ENCODE measurements around the gene ITPRIPL2.
A peak's percentile ranks its signal among the peaks of the same experiment; 100 is the strongest.

ITPRIPL2 gene

DNA sequence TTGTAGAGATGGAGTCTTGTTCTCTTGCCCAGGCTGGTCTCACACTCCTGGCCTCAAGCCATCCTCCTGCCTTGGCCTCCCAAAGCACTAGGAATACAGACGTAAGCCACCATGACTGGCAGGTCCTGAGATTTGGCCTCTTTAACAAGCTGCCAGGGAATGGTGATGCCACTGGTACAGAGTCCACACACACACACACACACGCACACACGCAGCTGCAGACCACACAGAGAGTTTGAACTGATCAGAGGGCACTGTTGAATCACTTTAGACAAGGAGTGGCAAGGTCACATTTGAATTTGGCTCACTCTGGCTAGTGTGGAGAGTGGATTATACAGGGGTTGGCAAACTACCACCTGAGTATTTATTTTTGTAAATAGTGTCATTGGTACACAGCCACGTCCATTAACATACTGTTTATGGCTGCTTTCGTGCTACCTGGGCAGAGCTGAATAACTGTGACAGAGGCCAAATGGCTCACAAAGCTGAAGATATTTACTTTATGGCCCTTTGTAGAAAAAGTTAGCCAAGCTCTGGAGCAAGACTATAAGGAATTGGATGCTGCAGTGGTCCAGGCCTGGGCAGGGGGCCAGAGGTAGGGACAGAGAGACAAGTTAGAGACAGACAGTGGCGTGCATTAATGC is 9.9 kb downstream of the ITPRIPL2 start:
- no peak for DNase-seq

DNA sequence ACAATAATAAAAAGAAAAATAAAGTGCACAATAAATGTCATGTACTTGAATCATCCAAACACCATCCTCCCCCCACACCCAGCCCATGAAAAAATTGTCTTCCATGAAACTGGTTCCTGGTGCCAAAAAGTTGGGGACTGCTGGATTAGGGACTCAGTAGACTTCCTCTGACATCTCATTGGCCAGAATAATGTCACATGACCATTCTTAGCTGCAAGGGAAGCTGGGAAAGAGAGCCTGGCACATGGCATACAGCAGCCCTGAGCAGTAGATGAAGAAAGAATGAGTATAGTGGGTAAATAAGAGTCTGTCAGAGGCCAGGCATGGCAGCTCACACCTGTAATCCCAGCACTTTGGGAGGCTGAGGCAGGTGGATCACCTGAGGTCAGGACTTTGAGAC is 12.5 kb downstream of the ITPRIPL2 start:
- no peak for DNase-seq

DNA sequence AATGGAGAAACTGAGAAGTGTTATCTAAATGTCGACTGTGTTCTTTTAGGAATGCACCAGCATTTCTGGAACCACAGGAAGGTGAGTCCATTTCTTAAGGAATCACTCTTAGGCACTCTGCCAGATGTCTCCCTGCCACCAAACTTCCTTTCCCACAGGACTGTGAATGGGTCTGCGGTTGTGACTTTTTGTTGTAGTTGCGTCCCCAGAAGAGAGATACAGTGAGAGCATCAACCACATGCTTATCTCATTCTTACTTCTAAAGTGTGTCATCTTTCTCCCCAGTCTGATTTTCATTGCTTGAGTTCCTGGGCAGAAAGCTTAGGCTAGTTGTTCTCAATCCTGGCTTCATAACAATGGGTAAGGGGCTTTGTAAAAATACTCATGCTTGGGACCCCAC is 13.4 kb downstream of the ITPRIPL2 start:
- DNase-seq, result no peak

DNA sequence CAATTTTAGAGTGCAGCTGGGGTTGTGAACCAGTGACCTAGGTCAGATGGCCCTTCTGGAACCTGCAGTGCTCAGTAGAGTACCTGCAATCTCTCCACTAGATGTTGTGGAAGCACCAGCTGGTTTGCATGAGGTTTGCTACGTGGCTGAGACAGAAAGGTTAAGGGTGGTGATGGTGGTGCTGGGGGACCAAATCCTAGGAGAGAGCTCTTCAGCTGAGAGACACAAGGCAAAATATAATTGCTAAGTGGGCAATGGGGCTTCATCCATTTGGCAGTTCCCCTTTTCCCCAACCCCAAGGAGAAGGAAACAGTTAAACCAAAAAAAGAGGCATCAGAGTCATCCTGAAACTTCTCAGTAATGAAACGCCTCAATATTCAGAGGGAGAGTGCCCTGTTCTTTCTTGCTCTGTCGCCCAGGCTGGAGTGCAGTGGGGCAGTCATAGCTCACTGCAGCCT is 13.9 kb downstream of the ITPRIPL2 start:
- no peak for DNase-seq

DNA sequence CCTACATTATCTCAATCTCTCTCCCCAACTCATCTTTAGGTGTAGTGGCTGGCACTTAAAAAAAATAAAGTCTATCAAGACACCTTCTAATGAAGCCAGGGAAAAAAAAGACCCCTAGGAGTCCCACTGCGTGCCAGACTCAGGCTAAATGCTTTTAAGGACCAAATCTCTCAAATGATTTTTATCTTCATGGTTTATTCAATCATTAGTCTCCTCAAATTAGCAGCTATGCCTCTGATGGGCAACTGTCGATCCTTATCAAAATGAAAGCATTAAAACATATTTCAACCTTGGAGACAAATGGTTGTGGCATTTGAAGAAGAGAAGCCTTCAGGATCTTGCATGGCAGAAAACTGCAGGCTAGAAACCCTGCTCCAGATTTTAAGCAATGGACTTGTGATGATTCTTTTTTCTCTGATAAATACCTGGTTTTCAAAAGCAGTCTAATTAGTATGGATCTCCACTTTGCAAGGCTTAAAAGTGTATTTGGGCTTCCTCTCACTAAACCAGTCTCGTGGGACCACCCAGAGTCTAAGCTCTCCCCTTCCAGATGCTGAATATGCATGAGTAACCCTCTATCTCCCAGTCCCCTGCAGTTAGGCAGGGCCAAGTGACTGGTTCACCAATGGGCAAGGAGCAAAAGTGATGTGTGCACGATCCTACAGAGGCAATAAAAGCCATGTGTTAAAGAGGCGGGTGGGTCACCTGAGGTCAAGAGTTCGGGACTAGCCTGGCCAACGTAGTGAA is 14.9 kb downstream of the ITPRIPL2 start:
- no peak for DNase-seq

DNA sequence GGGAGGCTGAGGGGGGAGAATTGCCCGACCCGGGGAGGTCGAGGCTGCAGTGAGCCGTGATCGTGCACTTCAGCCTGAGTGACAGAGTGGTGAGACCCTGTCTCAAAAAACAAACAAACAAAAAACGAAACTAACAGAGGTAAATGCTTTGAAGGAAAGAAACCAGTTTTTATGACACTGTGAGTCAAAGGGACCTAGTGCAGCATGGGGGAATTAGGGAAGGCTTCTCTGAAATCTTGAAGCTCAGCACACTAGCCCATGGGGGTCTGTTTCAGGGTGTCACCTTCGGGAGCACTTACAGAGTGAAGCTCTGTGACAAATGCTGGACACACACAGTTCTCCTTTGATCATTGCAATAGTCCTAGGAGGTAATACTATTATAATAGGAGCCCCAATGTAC is 16.6 kb downstream of the ITPRIPL2 start:
- no peak for DNase-seq

DNA sequence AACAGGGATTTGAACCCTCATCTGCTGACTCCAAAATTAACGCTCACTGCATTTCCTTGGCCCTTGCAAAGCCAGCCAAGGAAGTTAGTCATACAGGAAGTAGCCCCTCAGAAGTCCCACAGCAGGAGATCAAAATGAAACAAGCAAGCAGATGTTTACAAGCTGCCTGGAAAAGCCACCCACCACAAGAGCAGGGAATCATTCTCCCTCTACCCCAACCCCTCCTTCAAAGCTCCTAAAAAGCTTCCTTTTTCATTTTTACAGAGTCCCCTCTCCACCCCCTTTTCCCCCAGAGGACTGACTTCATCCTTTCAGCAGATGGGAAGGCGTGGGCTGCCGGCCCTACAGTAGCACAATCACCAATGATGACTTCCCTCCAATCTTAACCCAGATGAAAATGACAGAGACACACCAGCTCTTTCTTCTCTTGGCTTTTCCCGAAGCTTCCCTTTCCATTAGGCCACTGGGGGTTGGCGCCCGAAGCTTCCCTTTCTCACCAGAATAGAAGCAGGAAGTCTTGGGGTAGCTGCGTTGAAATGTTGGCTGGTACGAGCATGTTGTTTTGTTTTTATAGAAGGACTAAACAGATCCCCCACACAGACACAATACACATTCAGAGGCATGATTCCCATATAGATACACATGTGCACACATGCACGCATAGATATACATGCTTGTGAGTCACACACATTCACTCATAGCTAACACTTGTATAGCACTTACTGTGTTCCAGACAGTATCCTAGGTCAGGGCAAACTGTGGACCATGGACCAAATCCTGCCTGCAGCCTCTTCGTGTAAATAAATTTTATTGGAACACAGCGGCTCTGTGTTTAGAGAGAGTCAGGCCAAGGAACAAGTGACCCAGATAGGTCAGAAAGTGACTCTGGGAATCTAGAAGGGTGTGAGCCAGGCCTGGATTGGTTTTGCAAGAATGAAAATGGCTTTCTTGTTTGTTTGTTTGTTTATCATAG is 17.4 kb downstream of the ITPRIPL2 start:
- DNase-seq, result peak; percentile 81

DNA sequence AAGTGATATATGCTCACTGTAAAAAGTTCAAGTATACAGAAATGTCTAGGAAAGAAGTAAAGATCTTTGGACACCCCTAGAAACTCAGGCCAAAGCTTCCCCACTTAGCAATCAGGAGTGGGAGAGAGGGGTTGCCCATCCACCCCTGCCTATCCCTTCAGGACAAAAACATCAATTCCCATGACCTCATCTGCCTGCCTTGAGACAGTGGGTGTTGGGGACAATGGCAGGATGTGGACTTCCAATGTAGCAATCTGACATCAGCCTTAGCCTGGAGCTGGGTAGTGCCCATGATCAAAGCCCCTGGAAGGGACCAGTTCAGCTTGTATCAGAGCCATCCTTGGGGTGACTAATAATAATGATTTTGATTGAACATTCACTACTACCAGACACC is 18.1 kb downstream of the ITPRIPL2 start:
- no peak for DNase-seq

DNA sequence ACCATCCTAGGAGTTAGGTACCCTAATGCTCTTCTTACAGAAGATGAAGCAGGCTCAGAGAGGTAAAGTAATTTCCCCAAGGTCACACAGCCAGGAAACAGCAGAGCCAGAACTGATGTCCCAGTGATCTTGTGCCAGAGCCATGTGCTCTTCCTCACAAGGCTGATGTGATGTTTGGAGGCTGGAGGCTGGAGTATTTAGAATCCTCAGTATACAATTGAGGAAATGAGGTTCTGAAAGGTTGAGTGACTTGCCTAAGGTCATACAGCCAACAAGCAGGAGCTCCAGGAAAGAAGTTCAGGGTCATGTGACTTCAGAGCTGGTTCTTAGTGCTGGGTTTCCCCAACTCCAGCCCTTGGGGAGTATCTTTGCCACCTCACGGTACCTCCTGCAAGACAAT is 18.5 kb downstream of the ITPRIPL2 start:
- DNase-seq, result no peak

DNA sequence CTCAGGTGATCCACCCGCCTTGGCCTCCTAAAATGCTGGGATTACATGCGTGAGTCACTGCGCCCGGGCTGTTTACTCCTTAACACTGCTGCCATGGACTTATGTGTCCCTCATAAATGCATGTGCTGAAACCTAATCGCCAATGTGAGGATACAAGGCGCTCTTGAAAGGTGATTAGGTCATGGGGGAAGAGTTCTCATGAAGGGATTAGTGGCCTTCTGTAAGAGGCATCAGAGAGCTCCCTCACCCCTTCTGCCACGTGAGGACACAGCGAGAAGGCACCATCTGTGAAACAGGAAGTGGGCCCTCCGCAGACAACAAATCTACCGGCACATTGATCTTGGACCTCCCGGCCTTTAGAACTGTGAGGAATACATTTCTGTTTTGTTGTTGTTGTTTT is 19.1 kb downstream of the ITPRIPL2 start:
- DNase-seq, result no peak

DNA sequence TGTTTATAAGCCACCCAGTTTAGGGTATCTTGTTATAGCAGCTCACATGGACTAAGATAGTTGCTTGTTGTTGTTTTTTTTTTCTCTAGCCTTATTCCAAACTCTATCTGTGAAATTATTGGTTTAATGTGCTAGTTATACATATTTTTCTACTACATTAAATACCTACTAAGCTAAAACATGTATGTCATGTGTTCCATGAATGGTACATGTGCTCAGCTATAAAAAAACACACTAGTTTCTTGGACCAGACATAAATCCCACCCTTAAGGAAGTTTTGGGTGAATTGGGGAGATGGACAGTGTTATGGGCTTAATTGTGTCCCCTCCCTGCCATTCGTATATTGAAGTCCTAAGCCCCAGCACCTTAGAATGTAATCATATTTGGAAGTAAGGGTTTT is 19.8 kb downstream of the ITPRIPL2 start:
- no peak for DNase-seq

DNA sequence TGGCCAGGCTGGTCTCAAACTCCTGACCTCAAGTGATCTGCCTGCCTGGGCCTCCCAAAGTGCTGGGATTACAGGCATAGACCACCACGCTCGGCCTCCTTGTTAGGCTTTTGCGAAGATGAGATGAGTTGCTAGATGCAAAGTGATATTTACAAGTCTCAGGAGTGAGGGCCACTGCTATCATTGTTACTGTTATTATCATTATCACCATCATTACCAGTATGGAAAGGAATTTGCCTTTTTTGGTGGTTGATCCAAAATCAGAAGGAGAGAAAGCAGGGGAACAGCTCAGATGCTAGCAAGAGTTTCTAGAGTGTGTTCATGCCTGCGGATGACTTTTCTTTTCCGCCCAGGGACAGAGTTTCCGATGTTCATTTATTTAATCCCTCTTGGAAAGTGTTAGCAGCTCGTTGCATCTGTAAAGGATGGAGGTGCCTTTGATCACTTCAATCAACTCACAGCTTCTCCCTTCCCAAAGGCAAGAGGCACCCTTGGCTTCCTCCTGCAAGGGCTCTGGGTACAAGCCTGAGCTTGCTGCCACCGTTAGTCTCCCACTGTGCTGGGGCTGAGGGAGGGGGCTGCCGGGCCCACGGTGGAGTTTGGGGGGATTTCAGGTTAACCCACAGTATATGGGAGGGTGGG is 21.6 kb downstream of the ITPRIPL2 start:
- no peak for DNase-seq

DNA sequence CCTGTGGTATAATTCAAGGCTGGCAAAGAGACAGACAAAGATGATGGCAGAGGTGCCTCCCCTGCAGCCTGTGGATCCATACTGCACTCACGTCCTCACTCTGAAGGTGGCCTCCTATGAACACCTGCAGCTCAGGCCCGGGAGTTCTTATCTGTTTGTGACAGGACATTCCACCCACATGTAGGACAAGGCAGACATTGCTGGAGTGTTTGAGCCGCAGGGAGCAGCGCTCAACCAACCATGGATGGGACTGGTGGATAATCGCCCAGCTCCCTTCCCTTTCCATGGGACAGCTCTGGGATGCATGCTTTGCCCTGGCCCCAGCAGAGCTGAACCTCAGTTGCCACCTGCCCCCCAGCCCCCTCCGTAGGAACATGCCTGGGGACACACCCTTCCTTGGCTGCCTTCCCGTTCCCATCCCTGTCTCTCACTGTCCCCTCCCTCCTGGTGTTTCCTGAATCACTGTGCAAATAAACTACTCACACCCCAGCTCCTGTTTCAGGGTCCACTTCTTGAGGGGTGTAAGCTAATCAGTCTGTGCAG is 22.2 kb downstream of the ITPRIPL2 start:
- DNase-seq, result no peak

DNA sequence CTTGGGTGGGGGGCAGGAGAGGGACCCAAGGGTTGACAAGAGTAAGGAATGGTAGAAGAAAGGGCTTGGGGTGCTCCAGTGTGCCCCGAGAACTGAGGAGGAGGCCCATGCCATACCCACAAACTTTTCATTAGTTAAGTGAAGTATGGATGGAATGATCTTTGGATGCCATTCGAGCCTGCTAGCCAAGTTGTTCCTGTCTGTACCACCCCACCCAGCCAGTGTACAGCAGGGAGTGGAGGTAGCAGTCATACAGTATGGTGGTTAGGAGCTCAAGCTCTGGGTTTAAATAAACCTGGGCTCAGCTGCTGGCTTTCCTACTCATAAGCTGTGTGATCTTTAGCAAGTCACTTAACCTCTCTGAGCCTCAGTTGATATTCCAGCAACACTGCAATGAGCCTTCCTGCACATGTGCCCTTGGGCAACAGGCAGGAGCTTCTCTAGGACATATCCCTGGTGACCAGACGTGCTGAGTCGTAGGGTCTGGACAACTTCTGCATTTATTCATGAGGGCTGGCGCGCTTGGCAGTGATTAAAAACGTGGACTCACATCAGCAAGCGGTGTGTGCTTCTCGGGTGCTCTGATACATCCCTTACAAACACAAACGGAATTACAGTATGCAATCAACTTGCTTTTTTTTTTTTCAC is 22.9 kb downstream of the ITPRIPL2 start:
- peak; percentile 25 for DNase-seq

DNA sequence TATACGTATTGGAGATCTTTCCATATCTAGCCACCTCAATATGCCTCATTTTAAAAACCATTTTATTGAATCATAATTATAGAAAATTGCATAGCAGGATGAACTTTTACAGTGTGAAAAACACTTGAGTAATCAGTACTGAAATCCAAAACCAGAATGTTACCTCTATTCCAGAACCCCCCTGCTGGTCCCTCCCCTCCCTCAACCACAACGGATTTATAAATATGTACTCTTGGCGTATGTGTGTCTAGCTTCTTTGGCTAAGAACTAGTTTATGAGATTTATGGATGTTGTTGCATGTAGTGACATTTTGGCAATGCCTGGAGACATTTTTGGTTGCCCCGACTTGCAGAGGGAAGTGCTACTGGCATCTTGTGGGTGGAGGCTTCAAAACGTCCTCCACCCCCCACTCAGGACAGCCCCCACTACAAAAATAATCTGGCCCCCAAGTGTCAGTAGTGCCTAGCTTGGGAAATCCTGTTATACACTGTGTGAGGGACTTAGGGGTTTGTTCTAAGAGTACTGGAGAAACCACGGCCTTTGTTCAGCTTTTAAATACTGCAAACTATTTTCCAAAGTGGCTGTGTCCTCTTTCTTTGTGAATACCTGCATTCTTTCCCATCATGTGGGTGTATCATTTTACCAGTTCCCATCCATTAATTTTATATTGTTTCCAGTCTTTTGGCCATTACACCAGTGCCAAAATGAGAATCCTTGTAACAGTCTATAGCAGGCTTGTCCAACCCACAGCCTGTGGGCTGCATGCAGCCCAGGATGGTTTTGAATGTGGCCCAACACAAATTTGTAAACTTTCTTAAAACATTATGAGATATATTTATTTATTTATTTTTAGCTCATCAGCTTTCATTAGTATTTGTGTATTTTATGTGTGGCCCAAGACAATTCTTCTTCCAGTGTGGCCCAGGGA is 23.7 kb downstream of the ITPRIPL2 start:
- DNase-seq, result peak; percentile 56

DNA sequence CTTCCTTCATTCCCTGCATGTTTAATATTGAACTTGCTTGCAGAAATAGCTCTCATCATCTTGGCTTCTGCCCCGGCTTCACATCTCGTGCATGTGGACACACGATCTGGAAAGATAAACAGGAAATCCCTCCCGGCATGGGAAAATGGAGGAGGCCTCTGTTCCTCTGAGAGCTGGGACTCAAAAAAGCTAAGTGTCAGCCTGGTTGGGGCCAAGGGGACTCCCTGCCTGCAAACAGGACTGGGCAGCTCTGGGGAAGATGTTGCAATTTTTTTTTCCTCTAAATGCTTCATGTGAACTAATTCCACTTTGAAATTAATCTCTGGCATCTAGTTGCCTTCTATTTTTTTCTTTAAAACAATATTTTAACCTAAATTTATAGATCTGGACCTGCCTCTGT is 24.8 kb downstream of the ITPRIPL2 start:
- peak; percentile 50 for DNase-seq

DNA sequence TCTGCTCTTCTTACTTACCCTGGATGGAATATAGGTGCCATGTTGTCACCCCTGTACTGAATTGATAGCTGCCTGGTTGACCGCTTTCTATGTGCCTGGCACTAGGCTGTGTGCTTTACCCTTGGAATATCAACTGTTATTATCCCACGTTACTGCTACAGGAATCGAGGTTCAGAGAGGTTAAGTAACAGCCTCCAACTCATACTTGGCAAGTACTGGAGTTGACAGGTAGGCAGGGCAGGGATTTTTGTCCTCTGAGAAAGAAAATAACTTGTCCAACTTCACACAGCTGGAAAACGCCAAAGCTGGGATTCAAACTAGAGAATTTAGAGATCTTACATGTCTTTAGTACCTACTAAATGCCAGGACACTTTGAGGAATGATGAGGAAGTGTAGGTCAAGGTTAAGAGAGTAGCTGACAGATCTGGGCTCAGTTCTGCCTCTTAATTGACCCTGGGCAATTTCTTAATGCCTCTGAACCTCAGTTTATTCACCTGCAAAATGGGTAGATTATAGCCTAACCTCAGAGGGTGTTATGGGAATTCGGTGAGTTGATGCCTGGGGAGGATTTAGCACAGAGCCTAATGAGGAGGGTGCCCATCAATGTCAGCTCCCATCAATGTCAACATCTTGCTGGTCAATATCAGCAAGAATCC is 25.8 kb downstream of the ITPRIPL2 start:
- DNase-seq, result no peak

DNA sequence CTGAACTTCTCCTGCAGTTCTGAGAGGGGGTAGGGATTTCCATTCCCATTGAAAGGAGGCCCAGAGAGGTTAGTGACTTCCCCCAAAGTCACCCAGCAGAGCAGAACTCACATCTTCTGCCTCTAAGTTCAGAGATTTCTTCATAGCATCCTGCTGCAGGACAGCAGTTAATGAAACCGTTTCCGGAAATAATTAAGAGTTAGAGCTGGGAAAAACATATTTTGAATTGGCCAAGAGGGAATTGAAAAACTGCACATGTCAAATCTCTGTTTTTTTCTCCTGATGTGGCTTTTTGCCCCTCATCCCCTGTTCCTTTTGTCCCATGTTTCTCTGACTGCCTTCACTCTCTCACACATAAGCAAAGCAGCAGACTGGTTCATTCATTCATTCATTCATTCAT is 26.6 kb downstream of the ITPRIPL2 start:
- no peak for DNase-seq

DNA sequence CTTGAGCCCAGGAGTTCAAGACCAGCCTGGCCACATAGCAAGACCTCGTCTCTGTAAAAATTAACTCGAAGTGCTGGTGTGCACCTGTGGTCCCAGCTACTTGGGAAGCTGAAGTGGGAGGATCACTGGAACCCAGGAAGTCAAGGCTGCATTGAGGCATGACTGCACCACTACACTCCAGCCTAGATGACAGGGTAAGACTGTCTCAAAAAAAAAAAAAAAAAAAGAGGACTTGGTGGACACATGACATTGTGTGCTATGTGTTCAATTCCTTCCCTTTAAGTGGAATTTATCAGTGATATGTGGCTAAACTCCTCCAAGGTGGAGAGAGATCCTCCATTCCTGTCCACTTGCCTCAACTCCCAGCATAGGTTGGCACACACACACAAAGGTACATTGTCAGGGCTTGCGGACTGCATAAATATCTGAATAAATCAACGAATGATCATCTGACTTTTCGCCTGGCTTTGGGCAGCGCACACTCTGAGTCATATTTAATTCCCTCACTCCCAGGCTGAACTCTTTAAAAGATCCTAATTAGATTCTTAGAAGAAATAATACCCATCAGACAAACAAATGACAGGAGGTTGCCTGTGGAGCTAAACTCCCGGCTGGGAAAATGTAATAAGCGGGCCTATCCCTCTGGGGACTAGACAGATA is 29.3 kb downstream of the ITPRIPL2 start:
- no peak for DNase-seq

DNA sequence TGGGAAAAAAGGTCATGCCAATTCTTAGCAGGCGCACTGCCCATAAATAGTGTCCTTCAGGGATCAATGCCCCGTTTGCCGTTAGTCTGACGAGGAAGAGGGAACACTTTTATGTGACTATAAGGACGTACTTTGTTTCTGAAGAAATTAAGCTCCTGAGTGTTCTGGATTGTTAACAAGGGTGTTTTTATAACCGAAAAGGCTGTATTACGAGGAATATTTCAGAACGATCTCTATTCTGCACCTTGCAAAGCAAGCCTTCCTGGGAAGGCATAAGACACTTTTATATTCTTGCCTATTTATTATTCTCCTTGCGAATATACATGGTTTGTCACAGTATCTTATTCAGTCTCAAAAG is 29.8 kb downstream of the ITPRIPL2 start:
- DNase-seq, result no peak

All from fibroblast of skin of abdomen (primary cell).